H1 (cell line): ENCODE results near the gene NT5C3B. TPM values are rescaled to one million over a fixed set of nuclear protein-coding genes. Genes with fewer than 3 reads are reported as not detected.

Source experiments
- BRCA1 ChIP-seq: IDR thresholded peaks from 2 replicates; pipeline ENCODE4 v1.6.1; 2012; ENCODE audit warnings: low read depth, low read length, improper control_type of control experiment
- CHD1 ChIP-seq: IDR thresholded peaks from 2 replicates; pipeline ENCODE4 v1.6.1; 2012; ENCODE audit warnings: low read depth, low read length, improper control_type of control experiment
- EZH2 ChIP-seq: fragments of 200-600 bp; sonication (generic); IDR thresholded peaks from 2 replicates; pipeline ENCODE4 v1.7.1; 2012; ENCODE audit warnings: low read depth, mild to moderate bottlenecking, moderate library complexity, low read length, inconsistent platforms; ENCODE audit not compliant: severe bottlenecking
- FOSL1 ChIP-seq: IDR thresholded peaks from 2 replicates; pipeline ENCODE4 v1.6.1; 2011; ENCODE audit warnings: mild to moderate bottlenecking, low read depth, low read length, moderate library complexity; ENCODE audit not compliant: insufficient read depth
- MAFK ChIP-seq: IDR thresholded peaks from 2 replicates; pipeline ENCODE4 v1.6.1; 2012; ENCODE audit warnings: low read depth, mild to moderate bottlenecking, improper control_type of control experiment, low read length
- POU5F1 ChIP-seq: IDR thresholded peaks from 2 replicates; pipeline ENCODE4 v1.6.1; 2011; ENCODE audit warnings: low read depth, mild to moderate bottlenecking, low read length, moderate library complexity
- RAD21 ChIP-seq, 2 experiments: IDR thresholded peaks in 1 of 2; conservative IDR thresholded peaks in 1 of 2; 2 replicates each; pipeline ENCODE4 v1.6.1; 2011; ENCODE audit warnings: low read depth in 2 of 2, low read length in 2 of 2, improper control_type of control experiment in 1 of 2, inconsistent platforms in 1 of 2, mild to moderate bottlenecking in 1 of 2, moderate library complexity in 1 of 2
- TAF1 ChIP-seq: IDR thresholded peaks from 2 replicates; pipeline ENCODE4 v1.6.1; 2011; ENCODE audit warnings: mild to moderate bottlenecking, low read depth, low read length
- polyA plus RNA-seq, 7 experiments: library from polyadenylated mRNA; depleted of rRNA in 3 of 7; stranded (reverse) in 5 of 7; unstranded in 2 of 7; fragments of >200 nt in 5 of 7; fragments of 200-250 nt in 2 of 7; gene quantifications; 1 replicate in 5 of 7; 2 replicates in 1 of 7; 4 replicates in 1 of 7; pipeline versions ENCODE4 v1.2.1 to v1.2.3, GENCODE V29; 2011 to 2013; ENCODE audit warnings: missing spikeins in 2 of 7, mixed read lengths in 2 of 7
- total RNA-seq: library from RNA; stranded (reverse); fragmentation: NEBNext Ultra II Directional; extraction: Animal tissue kit (Norgen Biotek cat#: 25700); gene quantifications from 2 replicates; pipeline ENCODE4 v1.2.1, GENCODE V29; 2021
- TF ChIP-seq, protein P1 (sequence below), 3 experiments: IDR thresholded peaks; 1 replicate in 2 of 3; 2 replicates in 1 of 3; pipeline versions ENCODE4 v1.5.1 to v1.6.1; 2011; ENCODE audit warnings: low read length in 3 of 3, mild to moderate bottlenecking in 3 of 3, inconsistent platforms in 2 of 3, low read depth in 1 of 3, moderate library complexity in 1 of 3; ENCODE audit not compliant: insufficient read depth in 1 of 3; ENCODE audit errors: control extremely low read depth in 1 of 3
- TF ChIP-seq, protein P2 (sequence below): IDR thresholded peaks from 2 replicates; pipeline ENCODE4 v1.6.1; 2012; ENCODE audit warnings: inconsistent platforms

NT5C3B gene
- total and polyA plus RNA-seq, 2 of the 8 experiments (the other 6 are each of a cell fraction or from before 2014, with no cell fraction given) = 68.7 to 94.5 TPM

DNA sequence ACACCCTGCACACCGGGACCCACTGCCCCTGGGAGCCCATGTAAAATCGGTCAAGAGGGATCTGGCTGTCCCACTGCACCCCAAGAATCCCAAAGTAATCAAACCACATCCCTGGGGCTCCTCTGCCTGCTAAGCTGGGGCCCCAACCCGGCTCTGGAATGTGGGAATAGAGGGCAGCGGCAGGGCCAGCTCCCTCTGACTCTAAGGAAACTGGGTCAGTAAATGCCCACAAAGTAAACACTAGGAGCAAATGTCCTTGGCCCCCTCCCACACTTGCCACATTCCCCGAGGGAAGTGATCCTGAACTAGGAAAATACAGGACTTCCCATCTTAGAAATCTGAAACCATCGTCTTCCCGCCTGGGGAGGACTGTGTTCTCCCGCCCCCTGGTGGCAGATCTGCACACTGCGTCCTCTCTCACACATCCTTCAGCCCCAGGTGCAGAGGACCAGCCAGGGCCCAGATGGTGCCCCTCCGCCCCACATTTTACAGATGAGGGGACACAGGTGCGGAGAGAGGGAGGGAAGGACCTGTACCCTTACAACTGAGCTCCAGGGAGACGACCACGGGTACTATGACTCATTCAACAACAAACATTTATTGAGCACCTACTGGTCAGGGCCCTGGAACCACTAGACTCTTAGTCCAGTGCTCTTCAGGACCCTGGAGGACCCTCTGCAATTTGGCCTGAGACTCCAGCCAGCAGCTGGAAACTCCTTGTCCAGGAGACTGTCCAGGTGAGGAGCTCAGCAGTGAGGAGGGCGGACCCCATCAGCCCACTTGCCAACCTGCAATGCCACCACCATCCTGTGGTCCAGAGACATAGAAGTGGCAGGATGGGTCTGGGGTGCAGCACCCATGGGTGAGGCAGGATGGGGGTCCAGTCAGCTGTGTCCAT lies 34.4 kb downstream of the NT5C3B start (continued):
- TF ChIP-seq, protein P1, sequence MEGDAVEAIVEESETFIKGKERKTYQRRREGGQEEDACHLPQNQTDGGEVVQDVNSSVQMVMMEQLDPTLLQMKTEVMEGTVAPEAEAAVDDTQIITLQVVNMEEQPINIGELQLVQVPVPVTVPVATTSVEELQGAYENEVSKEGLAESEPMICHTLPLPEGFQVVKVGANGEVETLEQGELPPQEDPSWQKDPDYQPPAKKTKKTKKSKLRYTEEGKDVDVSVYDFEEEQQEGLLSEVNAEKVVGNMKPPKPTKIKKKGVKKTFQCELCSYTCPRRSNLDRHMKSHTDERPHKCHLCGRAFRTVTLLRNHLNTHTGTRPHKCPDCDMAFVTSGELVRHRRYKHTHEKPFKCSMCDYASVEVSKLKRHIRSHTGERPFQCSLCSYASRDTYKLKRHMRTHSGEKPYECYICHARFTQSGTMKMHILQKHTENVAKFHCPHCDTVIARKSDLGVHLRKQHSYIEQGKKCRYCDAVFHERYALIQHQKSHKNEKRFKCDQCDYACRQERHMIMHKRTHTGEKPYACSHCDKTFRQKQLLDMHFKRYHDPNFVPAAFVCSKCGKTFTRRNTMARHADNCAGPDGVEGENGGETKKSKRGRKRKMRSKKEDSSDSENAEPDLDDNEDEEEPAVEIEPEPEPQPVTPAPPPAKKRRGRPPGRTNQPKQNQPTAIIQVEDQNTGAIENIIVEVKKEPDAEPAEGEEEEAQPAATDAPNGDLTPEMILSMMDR (IDR thresholded peaks at IDR 0.05; ENCODE audit: control extremely low read depth in 1 of 3, insufficient read depth in 1 of 3, low read depth in 1 of 3, low read length in 3 of 3) = peak; percentile 92 to 97 (median 97)
- no peak for TF ChIP-seq CHD1
- no peak for TF ChIP-seq EZH2
- TF ChIP-seq FOSL1 = no peak
- no peak for TF ChIP-seq MAFK
- TF ChIP-seq BRCA1 = no peak
- TF ChIP-seq POU5F1 = no peak
- no peak for TF ChIP-seq TAF1
- TF ChIP-seq, protein P2, sequence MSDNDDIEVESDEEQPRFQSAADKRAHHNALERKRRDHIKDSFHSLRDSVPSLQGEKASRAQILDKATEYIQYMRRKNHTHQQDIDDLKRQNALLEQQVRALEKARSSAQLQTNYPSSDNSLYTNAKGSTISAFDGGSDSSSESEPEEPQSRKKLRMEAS = peak; percentile 56; the same call in 1 of the 2 replicates
- peak; percentile 88 to 91 for TF ChIP-seq RAD21 (IDR thresholded peaks at IDR 0.05 in 1 of 2, conservative IDR thresholded peaks at IDR 0.05 in 1 of 2; ENCODE audit: low read depth in 2 of 2, low read length in 2 of 2)
